Measurements from ENCODE around the gene CCDC154. TPM values are rescaled to one million over a fixed set of nuclear protein-coding genes. Genes with fewer than 3 reads are reported as not detected.
A peak's percentile ranks its signal among the peaks of the same experiment; 100 is the strongest.
"Not testable (repeated sequence)": the region's sequence is repeated elsewhere in the genome, so short reads cannot be mapped to it uniquely, and the experiment has no call there.

CCDC154 gene
- total RNA-seq, 1 donor from 2014 or later, result under 0.01 TPM

DNA sequence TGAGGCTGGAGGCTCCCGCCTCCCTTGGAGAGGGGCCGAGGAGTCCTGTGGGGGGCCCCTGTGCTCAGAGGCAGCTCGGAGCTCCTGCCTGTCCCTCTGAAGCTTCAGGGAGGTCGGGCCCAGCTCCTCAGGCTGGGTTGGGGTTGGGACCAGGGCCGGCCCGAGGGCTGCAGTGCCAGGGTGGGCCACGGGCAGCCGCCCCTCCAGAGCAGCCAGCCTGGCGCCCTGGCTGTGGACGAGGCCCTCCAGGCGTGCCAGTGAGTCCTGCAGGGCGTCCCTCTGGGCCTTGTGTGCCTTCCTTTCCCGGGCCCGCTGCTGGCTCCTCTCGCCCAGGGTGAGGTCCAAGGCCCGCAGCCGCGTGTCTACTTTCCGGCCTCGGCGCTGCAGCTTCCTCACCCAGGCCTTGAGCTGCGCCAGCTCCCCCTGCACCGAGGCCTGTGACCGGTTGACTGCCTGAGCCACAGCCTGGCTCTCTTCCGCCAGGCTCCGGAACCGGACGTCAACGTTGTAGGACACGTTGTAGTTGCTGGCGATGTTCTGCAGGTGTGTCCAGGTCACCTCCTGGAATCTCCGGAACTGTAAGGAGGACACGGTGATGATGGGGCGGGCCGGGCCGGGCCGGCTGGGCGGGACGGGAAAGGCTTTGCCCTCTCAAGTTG lies 43.2 kb upstream of the CCDC154 start:
- Histone ChIP-seq H3K9ac (ENCODE audit: low read depth in 1 of 3, low read length in 3 of 3) (no peak overlapping the region), H3K4me3 (ENCODE audit: low read length in 3 of 3) (no peak overlapping the region), H3K9me3 (ENCODE audit: control insufficient read depth in 3 of 3, low read length in 3 of 3) (no peaks in the 10 kb centered on the region), H3K27me3 (ENCODE audit: control insufficient read depth in 3 of 3, insufficient read depth in 3 of 3, low read length in 3 of 3) (peaks cover 0 to 3% (median 0%) of the 10 kb centered on the region in 3 donors), H3K27ac (ENCODE audit: low read depth, low read length) (no peak overlapping the region), H3K36me3 (ENCODE audit: control insufficient read depth in 3 of 3, insufficient read depth in 3 of 3, low read length in 3 of 3) (no peaks in the 10 kb centered on the region), H3K4me1 (ENCODE audit: control insufficient read depth in 3 of 3, insufficient read depth in 3 of 3, low read length in 3 of 3) (peaks cover under 1 to 2% (median 1%) of the 10 kb centered on the region in 3 donors)

GRCh38 chr16:1486551-1487390 lies 42.4 kb upstream of the CCDC154 start:
- Histone ChIP-seq H3K27me3 (ENCODE audit: control insufficient read depth in 3 of 3, insufficient read depth in 3 of 3, low read length in 3 of 3) (peaks cover 0 to 3% (median 3%) of the 10 kb centered on the region in 3 donors), H3K9ac (ENCODE audit: low read depth in 1 of 3, low read length in 3 of 3) (no peak overlapping the region), H3K27ac (ENCODE audit: low read depth, low read length) (no peak overlapping the region), H3K9me3 (ENCODE audit: control insufficient read depth in 3 of 3, low read length in 3 of 3) (no peaks in the 10 kb centered on the region), H3K4me3 (ENCODE audit: low read length in 3 of 3) (no peak overlapping the region), H3K4me1 (ENCODE audit: control insufficient read depth in 3 of 3, insufficient read depth in 3 of 3, low read length in 3 of 3) (no peaks in the 10 kb centered on the region), H3K36me3 (ENCODE audit: control insufficient read depth in 3 of 3, insufficient read depth in 3 of 3, low read length in 3 of 3) (no peaks in the 10 kb centered on the region)

- Histone ChIP-seq H3K27ac (ENCODE audit: low read depth, low read length) (no peak overlapping the region), H3K27me3 (ENCODE audit: control insufficient read depth in 3 of 3, insufficient read depth in 3 of 3, low read length in 3 of 3) (peaks cover 0 to 3% (median 3%) of the 10 kb centered on the region in 3 donors), H3K4me3 (ENCODE audit: low read length in 3 of 3) (no peak overlapping the region), H3K4me1 (ENCODE audit: control insufficient read depth in 3 of 3, insufficient read depth in 3 of 3, low read length in 3 of 3) (no peaks in the 10 kb centered on the region), H3K9ac (ENCODE audit: low read depth in 1 of 3, low read length in 3 of 3) (no peak overlapping the region), H3K9me3 (ENCODE audit: control insufficient read depth in 3 of 3, low read length in 3 of 3) (no peaks in the 10 kb centered on the region), H3K36me3 (ENCODE audit: control insufficient read depth in 3 of 3, insufficient read depth in 3 of 3, low read length in 3 of 3) (no peaks in the 10 kb centered on the region)
These were observed 41.6 kb upstream of the CCDC154 start for GRCh38 chr16:1485847-1486496.

GRCh38 chr16:1481906-1482835 lies 37.8 kb upstream of the CCDC154 start:
- no peaks in the 10 kb centered on the region for H3K4me1 ChIP-seq (ENCODE audit: control insufficient read depth in 3 of 3, insufficient read depth in 3 of 3, low read length in 3 of 3)

DNA sequence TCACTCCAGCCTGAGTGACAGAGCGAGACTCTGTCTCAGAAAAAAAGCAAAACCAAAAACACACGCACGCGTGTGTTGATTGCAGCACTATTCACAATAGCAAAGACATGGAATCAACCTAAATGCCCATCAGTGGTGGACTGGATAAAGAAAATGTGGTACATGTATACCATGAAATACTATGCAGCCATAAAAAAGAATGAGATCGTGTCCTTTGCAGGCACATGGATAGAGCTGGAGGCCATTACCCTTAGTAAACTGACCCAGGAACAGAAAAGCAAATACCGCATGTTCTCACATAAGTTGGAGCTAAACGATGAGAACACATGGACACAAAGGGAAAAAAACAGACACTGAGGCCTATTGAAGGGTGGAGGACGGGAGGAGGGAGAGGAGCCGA lies 34.6 kb upstream of the CCDC154 start:
- H3K4me3 ChIP-seq (ENCODE audit: low read length in 3 of 3); H3K27ac ChIP-seq (ENCODE audit: low read depth, low read length); H3K27me3 ChIP-seq (ENCODE audit: control insufficient read depth in 3 of 3, insufficient read depth in 3 of 3, low read length in 3 of 3); H3K9ac ChIP-seq (ENCODE audit: low read depth in 1 of 3, low read length in 3 of 3); H3K9me3 ChIP-seq (ENCODE audit: control insufficient read depth in 3 of 3, low read length in 3 of 3); H3K36me3 ChIP-seq (ENCODE audit: control insufficient read depth in 3 of 3, insufficient read depth in 3 of 3, low read length in 3 of 3): not testable (repeated sequence)
- peaks cover 9 to 12% (median 11%) of the 10 kb centered on the region in 3 donors for H3K4me1 ChIP-seq (ENCODE audit: control insufficient read depth in 3 of 3, insufficient read depth in 3 of 3, low read length in 3 of 3)

More at GRCh38 chr16:1481906-1482835, 37.8 kb upstream of the CCDC154 start:
- H3K4me3 ChIP-seq (ENCODE audit: low read length in 3 of 3), result no peak overlapping the region
- no peaks in the 10 kb centered on the region for H3K36me3 ChIP-seq (ENCODE audit: control insufficient read depth in 3 of 3, insufficient read depth in 3 of 3, low read length in 3 of 3)
- no peak overlapping the region for H3K27ac ChIP-seq (ENCODE audit: low read depth, low read length)
- no peak overlapping the region for H3K9ac ChIP-seq (ENCODE audit: low read depth in 1 of 3, low read length in 3 of 3)
- H3K9me3 ChIP-seq (ENCODE audit: control insufficient read depth in 3 of 3, low read length in 3 of 3), result no peaks in the 10 kb centered on the region
- H3K27me3 ChIP-seq (ENCODE audit: control insufficient read depth in 3 of 3, insufficient read depth in 3 of 3, low read length in 3 of 3), result peaks cover 0 to 3% (median 3%) of the 10 kb centered on the region in 3 donors

DNA sequence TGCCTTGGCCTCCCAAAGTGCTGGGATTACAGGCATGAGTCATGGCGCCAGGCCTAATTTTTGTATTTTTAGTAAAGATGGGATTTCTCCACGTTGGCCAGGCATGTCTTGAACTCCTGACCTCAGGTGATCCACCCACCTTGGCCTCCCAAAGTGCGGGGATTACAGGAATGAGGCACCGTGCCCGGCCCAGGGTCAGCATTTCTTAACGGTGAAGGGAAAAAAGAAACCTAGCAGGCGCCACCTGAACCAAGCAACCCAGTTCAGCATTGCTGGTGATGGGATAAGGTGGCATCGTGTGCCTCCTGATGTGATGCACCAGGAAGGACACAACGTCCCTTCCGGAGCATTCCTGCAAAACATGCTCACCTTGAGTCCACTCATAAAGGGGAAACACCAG lies 32.7 kb upstream of the CCDC154 start:
- H3K4me1 ChIP-seq (ENCODE audit: control insufficient read depth in 3 of 3, insufficient read depth in 3 of 3, low read length in 3 of 3), result peaks cover 13 to 23% (median 17%) of the 10 kb centered on the region in 3 donors
- no peaks in the 10 kb centered on the region for H3K9me3 ChIP-seq (ENCODE audit: control insufficient read depth in 3 of 3, low read length in 3 of 3)
- peaks cover 0 to under 1% (median 0%) of the 10 kb centered on the region in 3 donors for H3K27me3 ChIP-seq (ENCODE audit: control insufficient read depth in 3 of 3, insufficient read depth in 3 of 3, low read length in 3 of 3)
- no peak overlapping the region for H3K27ac ChIP-seq (ENCODE audit: low read depth, low read length)
- no peak overlapping the region for H3K9ac ChIP-seq (ENCODE audit: low read depth in 1 of 3, low read length in 3 of 3)
- H3K4me3 ChIP-seq (ENCODE audit: low read length in 3 of 3), result no peak overlapping the region
- H3K36me3 ChIP-seq (ENCODE audit: control insufficient read depth in 3 of 3, insufficient read depth in 3 of 3, low read length in 3 of 3), result no peaks in the 10 kb centered on the region

- peaks cover 15 to 36% (median 19%) of the 10 kb centered on the region in 3 donors for H3K4me1 ChIP-seq (ENCODE audit: control insufficient read depth in 3 of 3, insufficient read depth in 3 of 3, low read length in 3 of 3)
- no peaks in the 10 kb centered on the region for H3K9me3 ChIP-seq (ENCODE audit: control insufficient read depth in 3 of 3, low read length in 3 of 3)
- peak overlapping the region; percentile 93 for H3K27ac ChIP-seq (ENCODE audit: low read depth, low read length)
- peak overlapping the region; percentile 84 to 99 (median 96) for H3K9ac ChIP-seq (ENCODE audit: low read depth in 1 of 3, low read length in 3 of 3)
- peak overlapping the region; percentile 83 to 89 (median 87) for H3K4me3 ChIP-seq (ENCODE audit: low read length in 3 of 3)
- H3K36me3 ChIP-seq (ENCODE audit: control insufficient read depth in 3 of 3, insufficient read depth in 3 of 3, low read length in 3 of 3), result peaks cover 0 to 6% (median 0%) of the 10 kb centered on the region in 3 donors
- H3K27me3 ChIP-seq (ENCODE audit: control insufficient read depth in 3 of 3, insufficient read depth in 3 of 3, low read length in 3 of 3), result no peaks in the 10 kb centered on the region
These were observed 31.3 kb upstream of the CCDC154 start for GRCh38 chr16:1475552-1476114.

DNA sequence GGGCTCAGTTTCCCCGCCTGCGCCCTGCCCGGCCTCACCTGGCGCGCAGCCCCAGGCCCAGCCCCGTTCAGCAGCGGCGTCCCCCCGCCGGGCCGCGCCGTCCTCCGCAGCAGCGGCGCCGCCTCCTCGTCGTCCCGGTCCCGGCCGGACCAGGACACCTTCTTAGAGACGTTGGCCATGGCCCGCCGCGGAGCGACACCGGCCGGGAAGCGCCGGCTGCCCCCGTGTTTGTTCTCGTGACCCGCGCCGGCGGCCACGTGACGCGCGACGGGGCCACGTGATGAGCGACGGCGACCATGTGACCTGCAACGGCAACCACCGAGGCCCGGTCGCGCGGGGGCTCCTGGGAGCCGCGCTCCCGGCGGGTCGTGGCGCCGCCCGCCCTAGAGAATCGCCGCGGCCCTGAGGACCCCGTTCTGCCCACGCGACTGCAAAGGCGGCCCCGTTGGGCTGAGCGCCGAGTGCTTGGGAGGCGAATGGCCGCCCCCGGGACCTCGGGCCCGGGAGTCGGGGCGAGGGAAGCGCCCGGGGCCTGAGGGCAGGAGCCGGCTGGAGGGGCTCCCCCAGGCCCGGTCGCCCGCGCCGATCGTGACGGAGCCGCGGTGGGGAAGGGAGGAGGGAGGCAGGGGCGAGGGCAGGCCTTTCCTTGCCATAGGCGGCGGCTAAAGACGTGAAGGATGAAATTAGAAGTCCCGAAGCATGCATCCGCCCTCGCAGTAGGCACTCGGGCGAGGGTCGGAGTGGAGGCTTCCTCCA lies 30.6 kb upstream of the CCDC154 start, which contains the start of gene CLCN7:
CLCN7 (minus strand) TSS at position 233 of the 756 bp plus-strand sequence; CDS start at position 179, 54 bp downstream.
- H3K36me3 ChIP-seq (ENCODE audit: control insufficient read depth in 3 of 3, insufficient read depth in 3 of 3, low read length in 3 of 3), result peaks cover 0 to 6% (median 0%) of the 10 kb centered on the region in 3 donors
- peak within 1 kb of the TSS; percentile 93 for H3K27ac ChIP-seq (ENCODE audit: low read depth, low read length)
- no peaks in the 10 kb centered on the region for H3K27me3 ChIP-seq (ENCODE audit: control insufficient read depth in 3 of 3, insufficient read depth in 3 of 3, low read length in 3 of 3)
- H3K9me3 ChIP-seq (ENCODE audit: control insufficient read depth in 3 of 3, low read length in 3 of 3), result no peaks in the 10 kb centered on the region
- H3K4me3 ChIP-seq (ENCODE audit: low read length in 3 of 3), result peak within 1 kb of the TSS; percentile 85 to 89 (median 87)
- peak within 1 kb of the TSS; percentile 89 to 99 (median 96) for H3K9ac ChIP-seq (ENCODE audit: low read depth in 1 of 3, low read length in 3 of 3)
- peaks cover 18 to 39% (median 23%) of the 10 kb centered on the region in 3 donors for H3K4me1 ChIP-seq (ENCODE audit: control insufficient read depth in 3 of 3, insufficient read depth in 3 of 3, low read length in 3 of 3)
